ENCODE results near the gene PKIB. TPM values are rescaled to one million over a fixed set of nuclear protein-coding genes. Genes with fewer than 3 reads are reported as not detected.
A peak's percentile ranks its signal among the peaks of the same experiment; 100 is the strongest.

The PKIB gene
- total RNA-seq, 1 donor from 2014 or later, result 74.6 TPM

DNA sequence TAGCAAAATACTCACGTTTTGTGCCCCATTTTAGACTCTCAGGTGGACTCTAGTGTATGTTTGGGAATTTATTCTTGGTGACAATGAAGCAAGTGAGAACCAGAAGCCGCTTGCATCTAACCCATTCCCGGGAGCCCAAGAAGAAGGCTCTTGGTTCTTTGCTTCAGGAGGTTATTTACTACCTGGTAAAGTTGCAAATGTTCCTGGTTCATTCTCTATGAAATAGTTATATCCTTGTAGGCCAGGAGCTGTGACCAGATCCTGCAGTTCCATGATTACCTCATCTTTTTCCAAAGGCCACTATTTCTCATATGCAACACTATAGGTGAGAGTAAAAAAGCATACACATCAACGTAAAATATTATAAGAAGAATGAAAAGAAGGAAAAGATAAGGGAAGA, 108.4 kb downstream of the PKIB start:
- H3K36me3 Mint-ChIP-seq (ENCODE audit: low read depth, unreplicated experiment), result peaks cover 2% of the 10 kb centered on the region
- Histone ChIP-seq H3K9ac (ENCODE audit: low read length) (no peak overlapping the region), H3K27me3 (ENCODE audit: insufficient read depth, low read length) (no peaks in the 10 kb centered on the region), H2AFZ (ENCODE audit: low read depth, low read length) (no peak overlapping the region), H3K9me3 (ENCODE audit: insufficient read depth, low read depth, low read length) (no peaks in the 10 kb centered on the region), H3K27ac (ENCODE audit: low read depth, low read length) (no peak overlapping the region), H3K4me2 (ENCODE audit: low read length) (peak overlapping the region; percentile 81), H4K20me1 (ENCODE audit: insufficient read depth, low read length) (no peaks in the 10 kb centered on the region), H3K4me3 (ENCODE audit: insufficient read depth, low read depth, low read length) (peak overlapping the region; percentile 58), H3K4me1 (ENCODE audit: insufficient read depth, low read length) (peaks cover 33% of the 10 kb centered on the region), H3K36me3 (ENCODE audit: insufficient read depth, low read length) (no peaks in the 10 kb centered on the region), H3K79me2 (ENCODE audit: insufficient read depth, low read length) (peaks cover 10% of the 10 kb centered on the region)
- FAIRE-seq, result no peak
- peaks cover 2% of the 10 kb centered on the region for H3K9me3 Mint-ChIP-seq (ENCODE audit: unreplicated experiment)
- peaks cover 27% of the 10 kb centered on the region for H3K4me1 Mint-ChIP-seq (ENCODE audit: low read depth, unreplicated experiment)
- no peaks in the 10 kb centered on the region for H3K27me3 Mint-ChIP-seq (ENCODE audit: low read depth, unreplicated experiment)
- no peak for DNase-seq (ENCODE audit: low read depth)
- no peak overlapping the region for H3K27ac Mint-ChIP-seq (ENCODE audit: unreplicated experiment)
- TF ChIP-seq, protein P1, sequence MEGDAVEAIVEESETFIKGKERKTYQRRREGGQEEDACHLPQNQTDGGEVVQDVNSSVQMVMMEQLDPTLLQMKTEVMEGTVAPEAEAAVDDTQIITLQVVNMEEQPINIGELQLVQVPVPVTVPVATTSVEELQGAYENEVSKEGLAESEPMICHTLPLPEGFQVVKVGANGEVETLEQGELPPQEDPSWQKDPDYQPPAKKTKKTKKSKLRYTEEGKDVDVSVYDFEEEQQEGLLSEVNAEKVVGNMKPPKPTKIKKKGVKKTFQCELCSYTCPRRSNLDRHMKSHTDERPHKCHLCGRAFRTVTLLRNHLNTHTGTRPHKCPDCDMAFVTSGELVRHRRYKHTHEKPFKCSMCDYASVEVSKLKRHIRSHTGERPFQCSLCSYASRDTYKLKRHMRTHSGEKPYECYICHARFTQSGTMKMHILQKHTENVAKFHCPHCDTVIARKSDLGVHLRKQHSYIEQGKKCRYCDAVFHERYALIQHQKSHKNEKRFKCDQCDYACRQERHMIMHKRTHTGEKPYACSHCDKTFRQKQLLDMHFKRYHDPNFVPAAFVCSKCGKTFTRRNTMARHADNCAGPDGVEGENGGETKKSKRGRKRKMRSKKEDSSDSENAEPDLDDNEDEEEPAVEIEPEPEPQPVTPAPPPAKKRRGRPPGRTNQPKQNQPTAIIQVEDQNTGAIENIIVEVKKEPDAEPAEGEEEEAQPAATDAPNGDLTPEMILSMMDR (IDR thresholded peaks at IDR 0.05; ENCODE audit: insufficient read depth, low read depth, low read length), result no peak
- TF ChIP-seq EZH2 (IDR thresholded peaks at IDR 0.05; ENCODE audit: insufficient read depth, low read length), result no peak
- H3K4me3 Mint-ChIP-seq (ENCODE audit: unreplicated experiment), result peak overlapping the region; percentile 30

DNA sequence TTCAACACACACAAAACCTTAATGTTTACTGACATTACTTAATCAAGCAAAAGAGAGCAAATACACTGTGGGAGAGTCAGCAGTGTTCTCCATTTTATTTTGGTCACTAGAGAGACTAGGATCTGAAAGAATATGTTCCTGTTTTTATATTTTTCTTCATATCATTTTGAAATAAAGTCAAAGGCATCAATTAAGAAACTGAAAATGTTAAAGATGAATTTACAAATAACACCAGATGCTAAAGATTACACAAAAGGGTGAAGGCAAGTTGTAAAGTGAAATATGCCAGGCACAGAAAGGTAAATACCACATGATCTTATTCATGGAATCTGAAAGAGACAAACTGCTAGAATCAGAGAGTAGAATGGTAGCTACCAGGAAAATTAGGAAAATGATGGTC, 109.0 kb downstream of the PKIB start:
- H3K27ac ChIP-seq (ENCODE audit: low read depth, low read length), result no peak overlapping the region
- H3K4me2 ChIP-seq (ENCODE audit: low read length), result peak overlapping the region; percentile 81
- H3K9ac ChIP-seq (ENCODE audit: low read length), result no peak overlapping the region
- peaks cover 23% of the 10 kb centered on the region for H3K4me1 Mint-ChIP-seq (ENCODE audit: low read depth, unreplicated experiment)
- no peak for FAIRE-seq
- peaks cover 10% of the 10 kb centered on the region for H3K79me2 ChIP-seq (ENCODE audit: insufficient read depth, low read length)
- DNase-seq (ENCODE audit: low read depth), result no peak
- no peak overlapping the region for H3K4me3 Mint-ChIP-seq (ENCODE audit: unreplicated experiment)
- no peaks in the 10 kb centered on the region for H3K9me3 ChIP-seq (ENCODE audit: insufficient read depth, low read depth, low read length)
- peak overlapping the region; percentile 58 for H3K4me3 ChIP-seq (ENCODE audit: insufficient read depth, low read depth, low read length)
- H2AFZ ChIP-seq (ENCODE audit: low read depth, low read length), result no peak overlapping the region
- H3K27ac Mint-ChIP-seq (ENCODE audit: unreplicated experiment), result no peak overlapping the region
- H3K36me3 Mint-ChIP-seq (ENCODE audit: low read depth, unreplicated experiment), result peaks cover 2% of the 10 kb centered on the region
- H3K4me1 ChIP-seq (ENCODE audit: insufficient read depth, low read length), result peaks cover 33% of the 10 kb centered on the region
- no peaks in the 10 kb centered on the region for H3K27me3 Mint-ChIP-seq (ENCODE audit: low read depth, unreplicated experiment)
- TF ChIP-seq, protein P1 (IDR thresholded peaks at IDR 0.05; ENCODE audit: insufficient read depth, low read depth, low read length), result no peak
- TF ChIP-seq EZH2 (IDR thresholded peaks at IDR 0.05; ENCODE audit: insufficient read depth, low read length), result no peak
- H3K9me3 Mint-ChIP-seq (ENCODE audit: unreplicated experiment), result peaks cover 2% of the 10 kb centered on the region
- no peaks in the 10 kb centered on the region for H3K36me3 ChIP-seq (ENCODE audit: insufficient read depth, low read length)
- H3K27me3 ChIP-seq (ENCODE audit: insufficient read depth, low read length), result no peaks in the 10 kb centered on the region
- H4K20me1 ChIP-seq (ENCODE audit: insufficient read depth, low read length), result no peaks in the 10 kb centered on the region

DNA sequence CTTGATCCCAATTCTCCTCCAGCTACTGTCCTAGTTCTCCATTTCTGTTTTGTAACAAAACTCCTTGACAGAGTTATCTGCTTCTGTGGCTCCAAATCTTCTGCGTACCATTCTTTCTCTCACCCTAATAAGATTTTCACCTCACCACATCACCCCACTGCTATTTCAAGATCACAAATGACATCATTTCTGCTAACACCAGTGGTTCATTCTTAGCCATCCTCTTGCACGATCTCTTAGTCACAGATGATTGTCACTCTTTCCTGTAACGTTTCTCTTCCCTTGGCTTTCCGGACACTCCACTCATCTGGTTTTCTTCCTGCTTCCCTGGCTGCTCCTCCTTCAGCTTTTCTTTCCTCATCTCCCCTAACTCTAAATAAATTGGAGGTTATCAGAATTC, 112.5 kb downstream of the PKIB start:
- Histone ChIP-seq H3K4me3 (ENCODE audit: insufficient read depth, low read depth, low read length) (no peak overlapping the region), H3K27me3 (ENCODE audit: insufficient read depth, low read length) (no peaks in the 10 kb centered on the region), H3K9me3 (ENCODE audit: insufficient read depth, low read depth, low read length) (no peaks in the 10 kb centered on the region), H4K20me1 (ENCODE audit: insufficient read depth, low read length) (no peaks in the 10 kb centered on the region), H3K4me2 (ENCODE audit: low read length) (peak overlapping the region; percentile 57), H3K36me3 (ENCODE audit: insufficient read depth, low read length) (peaks cover 4% of the 10 kb centered on the region), H2AFZ (ENCODE audit: low read depth, low read length) (peak overlapping the region; percentile 8), H3K79me2 (ENCODE audit: insufficient read depth, low read length) (peaks cover 10% of the 10 kb centered on the region), H3K9ac (ENCODE audit: low read length) (peak overlapping the region; percentile 39), H3K27ac (ENCODE audit: low read depth, low read length) (peak overlapping the region; percentile 60), H3K4me1 (ENCODE audit: insufficient read depth, low read length) (peaks cover 10% of the 10 kb centered on the region)
- peaks cover 2% of the 10 kb centered on the region for H3K36me3 Mint-ChIP-seq (ENCODE audit: low read depth, unreplicated experiment)
- TF ChIP-seq EZH2 (IDR thresholded peaks at IDR 0.05; ENCODE audit: insufficient read depth, low read length), result no peak
- TF ChIP-seq, protein P1 (IDR thresholded peaks at IDR 0.05; ENCODE audit: insufficient read depth, low read depth, low read length), result no peak
- peaks cover 2% of the 10 kb centered on the region for H3K9me3 Mint-ChIP-seq (ENCODE audit: unreplicated experiment)
- H3K4me1 Mint-ChIP-seq (ENCODE audit: low read depth, unreplicated experiment), result peaks cover 6% of the 10 kb centered on the region
- H3K27ac Mint-ChIP-seq (ENCODE audit: unreplicated experiment), result no peak overlapping the region
- FAIRE-seq, result no peak
- no peak overlapping the region for H3K4me3 Mint-ChIP-seq (ENCODE audit: unreplicated experiment)
- no peaks in the 10 kb centered on the region for H3K27me3 Mint-ChIP-seq (ENCODE audit: low read depth, unreplicated experiment)
- peak; percentile 91 for DNase-seq (ENCODE audit: low read depth)

All from astrocyte (in vitro differentiated cells and primary cell).